ENCODE data around the gene HS1BP3. TPM values are rescaled to one million over a fixed set of nuclear protein-coding genes. Genes with fewer than 3 reads are reported as not detected.

HS1BP3 gene
- total and polyA plus RNA-seq, 9 of the 15 experiments (the other 6 are each of a cell fraction or from before 2014, with no cell fraction given) = 0.41 to 8.3 (median 5.9) TPM

DNA sequence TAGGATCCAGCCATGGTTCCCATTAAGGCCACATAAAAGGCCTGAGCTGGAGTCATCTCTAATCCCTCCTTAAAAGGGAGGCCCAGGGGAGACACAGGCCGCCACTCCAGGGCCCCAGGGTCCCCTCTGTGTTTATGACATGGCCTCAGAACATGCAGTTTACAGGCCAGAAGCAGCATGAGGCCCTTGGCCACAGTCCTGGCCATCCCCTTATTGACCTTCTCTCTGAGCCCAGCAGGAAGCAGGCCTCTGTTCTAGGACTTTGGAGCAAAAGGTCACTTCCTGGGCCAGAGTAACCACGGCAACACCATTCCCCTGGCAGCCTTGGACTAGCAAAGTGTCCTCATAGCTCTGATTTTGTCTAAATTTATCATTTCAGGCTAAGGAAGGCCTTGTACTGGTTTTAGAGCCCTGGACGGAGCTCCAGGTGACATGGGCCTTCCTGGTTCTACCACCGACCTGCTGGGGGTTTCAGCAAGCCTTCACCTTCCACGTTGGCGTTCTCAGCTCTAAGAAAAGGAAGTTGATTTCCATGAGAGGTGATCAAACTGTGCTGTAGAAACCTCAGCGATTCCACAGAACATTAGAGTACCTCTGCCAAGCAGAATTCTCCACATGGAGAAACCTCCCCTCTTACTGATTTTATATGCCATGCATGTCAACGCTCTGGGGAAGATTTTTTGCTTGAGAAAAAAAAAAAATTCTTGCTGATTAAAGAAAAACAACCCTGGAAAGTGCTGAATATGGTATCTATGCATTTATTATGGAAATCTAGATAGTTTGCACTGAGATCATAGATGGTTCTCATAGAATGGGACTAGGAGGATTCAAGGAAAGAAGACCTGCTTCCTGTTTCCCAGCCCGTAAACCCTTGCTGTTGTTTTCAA is 53.7 kb downstream of the HS1BP3 start (continued):
- TF ChIP-seq ZNF316 (IDR thresholded peaks at IDR 0.05) = 0 out of 2 replicates have a peak, but pooled peaks have one; percentile 19
- TF ChIP-seq, protein P1, sequence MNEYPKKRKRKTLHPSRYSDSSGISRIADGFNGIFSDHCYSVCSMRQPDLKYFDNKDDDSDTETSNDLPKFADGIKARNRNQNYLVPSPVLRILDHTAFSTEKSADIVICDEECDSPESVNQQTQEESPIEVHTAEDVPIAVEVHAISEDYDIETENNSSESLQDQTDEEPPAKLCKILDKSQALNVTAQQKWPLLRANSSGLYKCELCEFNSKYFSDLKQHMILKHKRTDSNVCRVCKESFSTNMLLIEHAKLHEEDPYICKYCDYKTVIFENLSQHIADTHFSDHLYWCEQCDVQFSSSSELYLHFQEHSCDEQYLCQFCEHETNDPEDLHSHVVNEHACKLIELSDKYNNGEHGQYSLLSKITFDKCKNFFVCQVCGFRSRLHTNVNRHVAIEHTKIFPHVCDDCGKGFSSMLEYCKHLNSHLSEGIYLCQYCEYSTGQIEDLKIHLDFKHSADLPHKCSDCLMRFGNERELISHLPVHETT (CRISPR knock-in tag; conservative IDR thresholded peaks at IDR 0.05 in 1 of 2, IDR thresholded peaks at IDR 0.05 in 1 of 2) = 0 out of 4 replicates have a peak, but pooled peaks of 1 of the 2 experiments have one; percentile 41
- no peak for TF ChIP-seq NR2C1 (IDR thresholded peaks at IDR 0.05)
- peak; percentile 23; the same call in 1 of the 2 replicates for TF ChIP-seq NR2C1 (tag; IDR thresholded peaks at IDR 0.05)
- no peak for TF ChIP-seq ZNF232 (CRISPR knock-in tag; IDR thresholded peaks at IDR 0.05)
- TF ChIP-seq HDAC8 (tag; IDR thresholded peaks at IDR 0.05) = 0 out of 2 replicates have a peak, but pooled peaks have one; percentile 41
- TF ChIP-seq ZNF589 (CRISPR knock-in tag; IDR thresholded peaks at IDR 0.05; ENCODE audit: low read depth) = peak; percentile 64; the same call in 1 of the 2 replicates
- TF ChIP-seq ZNF239 (CRISPR knock-in tag; IDR thresholded peaks at IDR 0.05) = no peak
- no peak for TF ChIP-seq RAD21 (CRISPR knock-in tag; conservative IDR thresholded peaks at IDR 0.05 in 1 of 2, IDR thresholded peaks at IDR 0.05 in 1 of 2)
- TF ChIP-seq DMBX1 (CRISPR knock-in tag; IDR thresholded peaks at IDR 0.05; ENCODE audit: borderline replicate concordance) = peak; percentile 73; the same call in 1 of the 2 replicates
- no peak for TF ChIP-seq PML (IDR thresholded peaks at IDR 0.05; ENCODE audit: low read length)
- TF ChIP-seq, protein P2, sequence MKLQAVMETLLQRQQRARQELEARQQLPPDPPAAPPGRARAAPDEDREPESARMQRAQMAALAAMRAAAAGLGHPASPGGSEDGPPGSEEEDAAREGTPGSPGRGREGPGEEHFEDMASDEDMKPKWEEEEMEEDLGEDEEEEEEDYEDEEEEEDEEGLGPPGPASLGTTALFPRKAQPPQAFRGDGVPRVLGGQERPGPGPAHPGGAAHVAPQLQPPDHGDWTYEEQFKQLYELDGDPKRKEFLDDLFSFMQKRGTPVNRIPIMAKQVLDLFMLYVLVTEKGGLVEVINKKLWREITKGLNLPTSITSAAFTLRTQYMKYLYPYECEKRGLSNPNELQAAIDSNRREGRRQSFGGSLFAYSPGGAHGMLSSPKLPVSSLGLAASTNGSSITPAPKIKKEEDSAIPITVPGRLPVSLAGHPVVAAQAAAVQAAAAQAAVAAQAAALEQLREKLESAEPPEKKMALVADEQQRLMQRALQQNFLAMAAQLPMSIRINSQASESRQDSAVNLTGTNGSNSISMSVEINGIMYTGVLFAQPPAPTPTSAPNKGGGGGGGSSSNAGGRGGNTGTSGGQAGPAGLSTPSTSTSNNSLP (IDR thresholded peaks at IDR 0.05; ENCODE audit: borderline replicate concordance, low read depth, low read length) = no peak
